Measurements from ENCODE around the gene CMTR1.

DNA sequence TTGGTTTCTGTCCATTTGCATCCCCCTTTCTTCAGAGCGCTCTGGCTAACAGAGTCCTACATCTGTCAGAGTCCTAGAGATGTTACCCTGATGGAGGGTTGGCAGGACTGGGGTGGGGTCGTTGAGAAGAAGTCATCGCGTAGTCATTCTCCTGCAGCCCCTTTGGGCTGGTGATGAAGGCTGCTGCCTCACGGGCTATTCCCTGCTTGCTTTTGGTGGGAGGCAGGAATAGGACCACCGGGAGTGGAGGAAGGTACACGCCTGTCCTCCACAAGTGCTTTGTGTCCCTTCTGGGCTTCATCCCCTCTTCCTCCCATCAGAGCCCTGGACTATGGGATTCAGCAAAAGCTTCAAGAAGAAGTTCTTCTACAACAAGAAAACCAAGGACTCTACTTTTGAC is 45.8 kb downstream of the CMTR1 start:
- TF ChIP-seq CTCF (IDR thresholded peaks at IDR 0.05) (no peak), EP300 (IDR thresholded peaks at IDR 0.05) (no peak)

All from tibial nerve (tissue), 4 donors.